NOMO-1 (cell line): ENCODE measurements around the gene TAF11L9.
"Not testable (repeated sequence)": the region's sequence is repeated elsewhere in the genome, so short reads cannot be mapped to it uniquely, and the experiment has no call there.

ENCODE experiments used
- DNase-seq, 2 experiments: peaks; one replicate each; lab custom pipeline; 2025; ENCODE audit not compliant: unreplicated experiment in 2 of 2; lab: John Stamatoyannopoulos, UW

Gene TAF11L9

GRCh38 chr5:17594255-17594654 is at the start of gene TAF11L9:
TAF11L9 (minus strand) TSS chr5:17594394.
- DNase-seq: not testable (repeated sequence)

- DNase-seq: no peak
These were observed 40.0 kb upstream of the TAF11L9 start, which contains the start of gene TAF11L14 for GRCh38 chr5:17634160-17634559. TAF11L14 (plus strand) TSS chr5:17634460.

DNA sequence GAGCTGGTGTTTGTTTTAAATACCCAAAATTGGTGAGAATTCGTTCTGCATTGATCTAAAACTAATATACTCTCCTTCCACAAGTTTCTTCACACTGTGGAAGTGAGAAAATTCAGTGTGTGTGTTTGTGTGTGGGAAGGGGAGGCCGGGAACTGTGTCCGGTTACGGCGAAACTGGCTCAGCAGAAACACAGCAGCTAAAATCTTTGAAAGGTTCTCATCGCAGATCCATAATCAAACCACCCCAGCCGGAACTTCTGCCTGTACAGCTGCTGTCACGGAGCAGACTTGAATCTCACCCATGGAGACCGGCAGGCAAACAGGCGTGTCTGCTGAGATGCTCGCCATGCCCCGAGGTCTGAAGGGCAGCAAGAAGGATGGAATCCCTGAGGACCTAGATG is 37.6 kb upstream of the TAF11L9 start, which contains the start of gene TAF11L13:
TSS of gene TAF11L13 (plus strand) at position 301 of the 400 bp plus-strand sequence.
- not testable (repeated sequence) for DNase-seq

GRCh38 chr5:17625686-17626085 is 31.5 kb upstream of the TAF11L9 start:
- DNase-seq: no peak

DNA sequence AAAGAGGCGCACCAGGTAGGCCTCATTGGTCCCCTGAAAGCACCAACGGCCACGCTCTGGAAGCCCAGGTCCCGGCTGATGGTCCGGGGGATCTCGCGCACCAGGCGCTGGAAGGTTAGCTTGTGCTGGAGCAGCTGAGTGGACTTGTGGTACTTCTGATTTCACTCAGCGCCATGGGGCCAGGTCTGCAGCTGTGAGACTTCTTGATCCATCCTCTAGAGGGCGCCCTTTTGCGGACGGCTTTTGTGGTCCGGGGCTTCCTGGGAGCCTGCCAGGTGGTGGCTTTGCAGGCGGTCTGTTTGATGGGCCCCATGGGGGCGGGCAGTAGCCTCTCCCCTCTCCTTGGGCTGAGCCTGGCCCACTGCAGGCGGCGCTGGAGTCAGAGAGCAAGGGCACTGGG is 26.4 kb upstream of the TAF11L9 start:
- no peak for DNase-seq

- no peak for DNase-seq
These were observed 25.2 kb upstream of the TAF11L9 start for GRCh38 chr5:17619354-17619753.

GRCh38 chr5:17614872-17615605 is 20.8 kb upstream of the TAF11L9 start:
- DNase-seq: no peak

DNA sequence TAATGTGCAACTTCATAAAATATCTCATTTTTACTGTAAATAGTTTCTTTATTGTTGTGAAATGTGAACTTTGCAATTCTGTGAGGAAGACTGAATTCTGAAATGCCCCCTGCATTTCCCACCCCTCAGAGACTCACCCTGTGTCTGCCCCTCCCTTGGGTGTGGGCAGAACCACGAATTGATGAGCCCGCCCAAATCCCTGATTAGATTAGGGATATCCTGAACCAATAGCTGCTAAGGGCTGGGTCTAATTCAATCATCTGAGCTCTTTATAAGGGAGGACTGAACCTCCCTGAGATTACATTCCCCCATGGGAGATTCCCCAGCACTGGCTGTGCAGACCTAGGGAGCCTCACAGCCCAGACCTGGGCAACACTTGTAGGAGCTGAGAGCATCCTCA is 15.9 kb upstream of the TAF11L9 start, which contains the start of gene TAF11L12:
TSS of gene TAF11L12 (plus strand) at position 301 of the 400 bp plus-strand sequence.
- not testable (repeated sequence) for DNase-seq

GRCh38 chr5:17607461-17607860 is 13.3 kb upstream of the TAF11L9 start:
- DNase-seq: not testable (repeated sequence)

GRCh38 chr5:17604951-17605350 is 10.8 kb upstream of the TAF11L9 start:
- no peak for DNase-seq

DNA sequence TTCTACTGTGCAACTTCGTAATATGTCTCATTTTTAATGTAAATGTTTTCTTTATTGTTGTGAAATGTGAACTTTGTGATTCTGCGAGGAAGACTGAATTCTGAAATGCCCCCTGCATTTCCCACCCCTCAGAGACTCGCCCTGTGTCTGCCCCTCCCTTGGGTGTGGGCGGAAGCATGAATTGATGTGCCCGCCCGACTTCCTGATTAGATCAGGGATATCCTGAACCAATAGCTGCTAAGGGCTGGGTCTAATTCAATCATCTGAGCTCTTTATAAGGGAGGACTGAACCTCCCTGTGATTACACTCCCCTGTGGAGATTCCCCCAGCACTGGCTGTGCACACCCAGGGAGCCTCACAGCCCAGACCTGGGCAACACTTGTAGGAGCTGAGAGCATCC is 9.7 kb upstream of the TAF11L9 start, which contains the start of gene TAF11L11:
TSS of gene TAF11L11 (plus strand) at position 304 of the 400 bp plus-strand sequence.
- DNase-seq: not testable (repeated sequence)

DNA sequence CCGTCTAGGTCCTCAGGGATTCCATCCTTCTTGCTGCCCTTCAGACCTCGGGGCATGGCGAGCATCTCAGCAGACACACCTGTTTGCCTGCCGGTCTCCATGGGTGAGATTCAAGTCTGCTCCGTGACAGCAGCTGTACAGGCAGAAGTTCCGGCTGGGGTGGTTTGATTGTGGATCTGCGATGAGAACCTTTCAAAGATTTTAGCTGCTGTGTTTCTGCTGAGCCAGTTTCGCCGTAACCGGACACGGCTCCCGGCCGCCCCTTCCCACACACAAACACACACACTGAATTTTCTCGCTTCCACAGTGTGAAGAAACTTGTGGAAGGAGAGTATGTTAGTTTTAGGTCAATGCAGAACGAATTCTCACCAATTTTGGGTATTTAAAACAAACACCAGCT is 3.5 kb upstream of the TAF11L9 start, which contains the start of gene TAF11L10:
TSS of gene TAF11L10 (minus strand) at position 101 of the 400 bp plus-strand sequence.
- DNase-seq: not testable (repeated sequence)

DNA sequence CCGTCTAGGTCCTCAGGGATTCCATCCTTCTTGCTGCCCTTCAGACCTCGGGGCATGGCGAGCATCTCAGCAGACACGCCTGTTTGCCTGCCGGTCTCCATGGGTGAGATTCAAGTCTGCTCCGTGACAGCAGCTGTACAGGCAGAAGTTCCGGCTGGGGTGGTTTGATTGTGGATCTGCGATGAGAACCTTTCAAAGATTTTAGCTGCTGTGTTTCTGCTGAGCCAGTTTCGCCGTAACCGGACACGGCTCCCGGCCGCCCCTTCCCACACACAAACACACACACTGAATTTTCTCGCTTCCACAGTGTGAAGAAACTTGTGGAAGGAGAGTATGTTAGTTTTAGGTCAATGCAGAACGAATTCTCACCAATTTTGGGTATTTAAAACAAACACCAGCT is 3.3 kb downstream of the TAF11L9 start, which contains the start of gene TAF11L8:
TSS of gene TAF11L8 (minus strand) at position 101 of the 400 bp plus-strand sequence.
- DNase-seq: not testable (repeated sequence)

DNA sequence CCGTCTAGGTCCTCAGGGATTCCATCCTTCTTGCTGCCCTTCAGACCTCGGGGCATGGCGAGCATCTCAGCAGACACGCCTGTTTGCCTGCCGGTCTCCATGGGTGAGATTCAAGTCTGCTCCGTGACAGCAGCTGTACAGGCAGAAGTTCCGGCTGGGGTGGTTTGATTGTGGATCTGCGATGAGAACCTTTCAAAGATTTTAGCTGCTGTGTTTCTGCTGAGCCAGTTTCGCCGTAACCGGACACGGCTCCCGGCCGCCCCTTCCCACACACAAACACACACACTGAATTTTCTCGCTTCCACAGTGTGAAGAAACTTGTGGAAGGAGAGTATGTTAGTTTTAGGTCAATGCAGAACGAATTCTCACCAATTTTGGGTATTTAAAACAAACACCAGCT is 8.5 kb downstream of the TAF11L9 start, which contains the start of gene TAF11L7:
TSS of gene TAF11L7 (minus strand) at position 101 of the 400 bp plus-strand sequence.
- DNase-seq: not testable (repeated sequence)
